Gastrocnemius medialis (tissue), 4 donors: Measurements from ENCODE around the gene SNX11.

Experiments
- CTCF ChIP-seq, 5 experiments: fragments of 450-650 bp in 3 of 5; fragments of 200-600 bp in 2 of 5; sonication (generic) in 2 of 5; IDR thresholded peaks in 4 of 5; conservative IDR thresholded peaks in 1 of 5; 1 replicate in 4 of 5; 2 replicates in 1 of 5; pipeline ENCODE4 v1.5.1; 2016 to 2019; ENCODE audit warnings: antibody characterized with exemption in 5 of 5, mild to moderate bottlenecking in 3 of 5, moderate library complexity in 3 of 5
- POLR2A ChIP-seq, 2 donors: fragments of 450-650 bp; IDR thresholded peaks; one replicate each; pipeline ENCODE4 v1.6.1; 2017; ENCODE audit warnings: antibody characterized with exemption in 2 of 2, mild to moderate bottlenecking in 2 of 2, moderate library complexity in 2 of 2

DNA sequence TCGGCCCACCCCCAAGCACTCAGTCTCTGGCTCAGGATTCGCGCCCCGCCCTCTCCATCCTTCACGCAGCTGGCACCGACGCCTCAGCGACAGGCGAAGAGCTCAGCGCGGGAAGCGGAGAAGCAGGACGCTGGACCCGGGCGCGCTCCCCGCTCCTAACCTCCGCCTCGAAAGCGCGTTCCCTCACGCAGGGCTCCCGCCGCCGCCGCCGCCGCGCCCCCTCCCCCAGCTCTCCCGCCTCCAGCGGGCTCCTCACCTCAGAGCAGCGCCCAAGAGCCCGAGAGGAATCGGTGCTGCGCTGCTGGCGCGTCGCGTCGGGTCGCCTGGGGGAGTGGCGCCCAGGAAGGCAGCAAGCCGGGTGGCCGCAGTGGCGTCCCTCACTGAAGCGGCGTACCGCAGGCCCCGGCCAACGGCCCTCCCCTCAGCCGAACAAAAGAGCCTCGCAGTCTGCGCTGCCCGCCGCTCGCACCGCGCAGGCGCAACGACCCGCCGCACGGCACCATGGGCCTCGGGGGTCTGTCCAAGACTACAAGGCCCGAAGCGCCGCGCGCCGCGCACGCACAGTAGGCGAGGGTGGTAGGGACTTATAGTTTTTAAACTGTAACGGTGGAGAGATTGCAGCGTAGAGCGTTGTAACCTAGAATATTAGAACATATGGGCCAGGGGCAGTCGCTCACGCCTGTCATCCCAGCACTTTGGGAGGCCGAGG lies 6.4 kb upstream of the SNX11 start, which contains the start of gene CBX1:
- TF ChIP-seq CTCF (IDR thresholded peaks at IDR 0.05 in 4 of 5, conservative IDR thresholded peaks at IDR 0.05 in 1 of 5) (no peak), POLR2A (IDR thresholded peaks at IDR 0.05) (peak; percentile 43 to 60)
